Vagina (tissue), 2 donors: ENCODE measurements around the gene DDHD1. TPM values are rescaled to one million over a fixed set of nuclear protein-coding genes. Genes with fewer than 3 reads are reported as not detected.
"Not testable (repeated sequence)": the region's sequence is repeated elsewhere in the genome, so short reads cannot be mapped to it uniquely, and the experiment has no call there.

ENCODE experiments used
- DNase-seq, 2 donors: peaks; one replicate each; pipeline ENCODE4 v3.0.0-alpha.2; 2017; ENCODE audit errors: extremely low spot score in 2 of 2
- H3K27ac ChIP-seq: fragments of 200-600 bp; sonication (generic); one replicate; pipeline ENCODE4 v1.5.1; 2019
- H3K27me3 ChIP-seq: fragments of 200-600 bp; sonication (generic); one replicate; pipeline ENCODE4 v1.5.1; 2019
- H3K36me3 ChIP-seq, 2 donors: fragments of 200-600 bp; sonication (generic); one replicate each; pipeline ENCODE4 v1.5.1; 2017 to 2019
- H3K4me1 ChIP-seq: fragments of 200-600 bp; sonication (generic); one replicate; pipeline ENCODE4 v1.5.1; 2019
- H3K4me3 ChIP-seq, 2 donors: fragments of 200-600 bp; sonication (generic); 1 replicate in 1 of 2; 2 replicates in 1 of 2; pipeline ENCODE4 v1.5.1; 2016 to 2019
- H3K9me3 ChIP-seq: fragments of 200-600 bp; sonication (generic); one replicate; pipeline ENCODE4 v1.5.1; 2019
- POLR2A ChIP-seq, 2 donors: fragments of 450-650 bp; IDR thresholded peaks; one replicate each; pipeline ENCODE4 v1.6.1; 2017; ENCODE audit warnings: antibody characterized with exemption in 2 of 2, mild to moderate bottlenecking in 2 of 2, moderate library complexity in 2 of 2
- POLR2AphosphoS5 ChIP-seq, 2 donors: sonication (generic); formaldehyde crosslinking; IDR thresholded peaks; one replicate each; pipeline ENCODE4 v1.9.0; 2017; ENCODE audit warnings: antibody characterized with exemption in 2 of 2, mild to moderate bottlenecking in 2 of 2, low read depth in 1 of 2; ENCODE audit not compliant: insufficient read depth in 1 of 2
- intact Hi-C: fragments of 100-400 bp; cut with DNase I; formaldehyde crosslinking; loops from one replicate; pipeline ENCODE4 v1.15.1; 2023
- total RNA-seq: library from RNA; depleted of rRNA; stranded (reverse); fragments of >200 nt; gene quantifications from one replicate; pipeline ENCODE4 v1.2.3, GENCODE V29; 2016
- TF ChIP-seq, protein P1 (sequence below), 3 experiments: fragments of 450-650 bp in 2 of 3; fragments of 200-600 bp in 1 of 3; sonication (generic) in 1 of 3; IDR thresholded peaks; one replicate each; pipeline ENCODE4 v1.5.1; 2017 to 2019; ENCODE audit warnings: antibody characterized with exemption in 3 of 3, mild to moderate bottlenecking in 2 of 3, moderate library complexity in 2 of 3

DDHD1 gene
- total RNA-seq, 1 donor from 2014 or later = 17.4 TPM

DNA sequence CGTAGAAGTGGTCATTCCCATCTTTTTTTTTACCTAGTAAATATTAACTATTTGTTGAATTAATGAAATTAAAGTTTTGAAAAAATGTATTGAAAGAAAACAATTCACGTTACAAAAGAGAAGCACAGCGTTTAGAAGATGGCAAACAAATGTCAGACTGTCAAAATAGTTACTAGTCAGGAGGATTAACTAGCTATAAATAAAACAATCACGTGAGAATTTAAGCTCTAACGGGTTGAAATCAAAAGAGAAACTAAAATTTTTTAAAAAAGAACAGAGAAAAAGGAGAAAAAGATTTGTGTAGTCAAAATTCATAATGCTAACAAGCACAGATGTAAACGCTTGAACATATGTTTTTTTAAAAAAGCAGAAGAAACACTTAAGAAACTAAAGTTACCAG, 26.4 kb downstream of the DDHD1 start:
- no peak overlapping the region for H3K4me3 ChIP-seq
- peak overlapping the region; percentile 8 for H3K27ac ChIP-seq
- H3K27me3 ChIP-seq = no peaks in the 10 kb centered on the region
- no peaks in the 10 kb centered on the region for H3K36me3 ChIP-seq
- intact Hi-C loops = no loop called here
- H3K4me1 ChIP-seq = peaks cover 22% of the 10 kb centered on the region
- TF ChIP-seq, protein P1, sequence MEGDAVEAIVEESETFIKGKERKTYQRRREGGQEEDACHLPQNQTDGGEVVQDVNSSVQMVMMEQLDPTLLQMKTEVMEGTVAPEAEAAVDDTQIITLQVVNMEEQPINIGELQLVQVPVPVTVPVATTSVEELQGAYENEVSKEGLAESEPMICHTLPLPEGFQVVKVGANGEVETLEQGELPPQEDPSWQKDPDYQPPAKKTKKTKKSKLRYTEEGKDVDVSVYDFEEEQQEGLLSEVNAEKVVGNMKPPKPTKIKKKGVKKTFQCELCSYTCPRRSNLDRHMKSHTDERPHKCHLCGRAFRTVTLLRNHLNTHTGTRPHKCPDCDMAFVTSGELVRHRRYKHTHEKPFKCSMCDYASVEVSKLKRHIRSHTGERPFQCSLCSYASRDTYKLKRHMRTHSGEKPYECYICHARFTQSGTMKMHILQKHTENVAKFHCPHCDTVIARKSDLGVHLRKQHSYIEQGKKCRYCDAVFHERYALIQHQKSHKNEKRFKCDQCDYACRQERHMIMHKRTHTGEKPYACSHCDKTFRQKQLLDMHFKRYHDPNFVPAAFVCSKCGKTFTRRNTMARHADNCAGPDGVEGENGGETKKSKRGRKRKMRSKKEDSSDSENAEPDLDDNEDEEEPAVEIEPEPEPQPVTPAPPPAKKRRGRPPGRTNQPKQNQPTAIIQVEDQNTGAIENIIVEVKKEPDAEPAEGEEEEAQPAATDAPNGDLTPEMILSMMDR (IDR thresholded peaks at IDR 0.05) = no peak
- TF ChIP-seq POLR2A (IDR thresholded peaks at IDR 0.05) (no peak), POLR2AphosphoS5 (IDR thresholded peaks at IDR 0.05; ENCODE audit: insufficient read depth in 1 of 2, low read depth in 1 of 2) (no peak)
- no peak for DNase-seq
- no peaks in the 10 kb centered on the region for H3K9me3 ChIP-seq

DNA sequence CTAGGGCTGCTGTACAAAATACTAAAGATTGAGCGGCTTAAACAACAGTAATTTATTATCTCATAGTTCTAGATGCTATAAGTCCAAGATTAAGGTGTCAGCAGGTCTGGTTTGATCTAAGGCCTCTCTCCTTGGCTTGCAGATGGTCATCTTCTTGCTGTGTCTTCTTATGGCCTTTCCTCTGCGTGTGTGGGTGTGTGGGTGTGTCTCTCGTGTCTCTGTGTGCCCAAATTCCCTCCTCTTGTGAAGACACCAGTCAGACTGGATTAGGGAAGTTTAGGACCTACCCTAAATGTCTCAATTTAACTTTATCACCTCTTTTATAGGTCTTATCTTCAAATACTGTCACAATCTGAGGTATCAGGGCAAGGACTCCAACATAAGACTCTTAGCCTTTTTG, 28.3 kb downstream of the DDHD1 start:
- Histone ChIP-seq H3K4me1 (peaks cover 22% of the 10 kb centered on the region), H3K36me3 (no peaks in the 10 kb centered on the region), H3K9me3 (no peaks in the 10 kb centered on the region), H3K4me3 (no peak overlapping the region), H3K27ac (no peak overlapping the region), H3K27me3 (no peaks in the 10 kb centered on the region)
- no peak for DNase-seq
- intact Hi-C loops = no loop called here
- TF ChIP-seq POLR2AphosphoS5 (IDR thresholded peaks at IDR 0.05; ENCODE audit: insufficient read depth in 1 of 2, low read depth in 1 of 2) (no peak), POLR2A (IDR thresholded peaks at IDR 0.05) (no peak)
- TF ChIP-seq, protein P1 (IDR thresholded peaks at IDR 0.05) = no peak

DNA sequence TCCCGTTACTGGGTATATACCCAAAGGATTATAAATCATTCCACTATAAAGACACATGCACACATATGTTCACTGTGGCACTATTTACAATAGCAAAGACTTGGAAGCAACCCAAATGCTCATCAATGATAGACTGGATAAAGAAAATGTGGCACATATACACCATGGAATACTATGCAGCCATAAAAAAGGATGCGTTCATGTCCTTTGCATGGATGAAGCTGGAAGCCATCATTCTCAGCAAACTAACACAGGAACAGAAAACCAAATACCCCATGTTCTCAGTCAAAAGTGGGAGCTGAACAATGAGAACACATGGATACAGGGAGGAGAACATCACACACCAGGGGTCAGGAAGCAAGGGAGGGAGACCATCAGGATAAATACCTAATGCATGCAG, 31.7 kb downstream of the DDHD1 start:
- H3K4me1 ChIP-seq = peaks cover 14% of the 10 kb centered on the region
- H3K9me3 ChIP-seq, H3K27ac ChIP-seq, DNase-seq, intact Hi-C loops, H3K36me3 ChIP-seq, H3K27me3 ChIP-seq, H3K4me3 ChIP-seq: not testable (repeated sequence)

DNA sequence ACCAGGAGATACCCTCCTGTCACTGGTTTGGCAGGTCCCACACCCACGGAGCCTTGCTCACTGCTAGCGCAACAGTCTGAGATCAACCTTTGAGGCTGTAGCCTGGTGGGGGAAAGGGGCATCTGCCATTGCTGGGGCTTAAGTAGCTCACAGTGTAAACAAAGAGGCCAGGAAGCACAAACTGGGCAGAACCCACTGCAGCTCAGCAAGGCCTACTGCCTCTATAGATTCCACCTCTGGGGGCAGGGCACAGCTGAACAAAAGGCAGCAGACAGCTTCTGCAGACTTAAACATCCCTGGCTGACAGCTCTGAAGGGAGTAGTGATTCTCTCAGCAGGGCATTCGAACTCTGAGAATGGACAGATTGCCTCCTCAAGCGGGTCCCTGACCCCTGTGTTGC, 35.6 kb downstream of the DDHD1 start:
- intact Hi-C loops, H3K36me3 ChIP-seq, H3K9me3 ChIP-seq, DNase-seq, H3K27me3 ChIP-seq, H3K27ac ChIP-seq, H3K4me3 ChIP-seq, H3K4me1 ChIP-seq: not testable (repeated sequence)

DNA sequence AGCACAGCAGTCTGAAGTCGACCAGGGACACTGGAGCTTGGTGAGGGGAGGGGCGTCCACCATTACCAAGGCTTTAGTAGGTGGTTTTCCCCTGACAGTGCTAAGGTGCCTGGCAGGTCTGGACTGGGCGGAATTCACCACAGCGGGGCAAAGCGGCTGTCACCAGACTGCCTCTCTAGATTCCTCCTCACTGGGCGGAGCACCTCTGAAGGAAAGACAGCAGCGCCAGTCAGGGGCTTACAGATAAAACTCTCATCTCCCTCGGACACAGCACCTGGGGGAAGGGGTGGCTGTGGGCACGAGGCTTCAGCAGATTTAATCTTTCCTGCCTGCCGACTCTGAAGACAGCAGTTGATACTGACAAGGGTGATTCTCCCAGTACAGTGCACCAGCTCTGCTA, 39.1 kb downstream of the DDHD1 start:
- TF ChIP-seq, protein P1 (IDR thresholded peaks at IDR 0.05) = no peak
- TF ChIP-seq POLR2AphosphoS5 (IDR thresholded peaks at IDR 0.05; ENCODE audit: insufficient read depth in 1 of 2, low read depth in 1 of 2) = no peak
- TF ChIP-seq POLR2A (IDR thresholded peaks at IDR 0.05) = no peak
- intact Hi-C loops = no loop called here
- no peak for DNase-seq
- Histone ChIP-seq H3K4me3 (no peak overlapping the region), H3K36me3 (no peaks in the 10 kb centered on the region), H3K9me3 (no peaks in the 10 kb centered on the region), H3K4me1 (no peaks in the 10 kb centered on the region), H3K27ac (no peak overlapping the region), H3K27me3 (no peaks in the 10 kb centered on the region)

DNA sequence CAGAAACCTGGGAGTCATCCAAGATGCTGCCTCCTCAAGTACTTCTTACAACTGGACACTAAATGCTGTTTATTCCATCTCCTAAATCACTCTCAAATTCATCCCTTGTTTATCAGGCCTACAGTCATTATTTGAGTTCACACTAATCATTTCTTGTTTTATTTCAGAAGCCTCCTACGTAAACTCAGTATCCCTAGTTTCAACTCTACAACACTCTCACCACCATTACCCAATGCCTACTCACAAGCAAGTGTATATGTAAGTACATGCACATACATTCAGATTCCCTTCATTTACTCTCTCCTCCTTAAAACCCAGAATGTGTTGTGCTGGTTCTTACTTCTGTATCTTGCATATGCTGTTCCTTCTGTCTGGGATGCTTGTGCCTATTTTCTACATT, 43.0 kb downstream of the DDHD1 start:
- H3K36me3 ChIP-seq = no peaks in the 10 kb centered on the region
- H3K27me3 ChIP-seq = no peaks in the 10 kb centered on the region
- no peaks in the 10 kb centered on the region for H3K4me1 ChIP-seq
- H3K27ac ChIP-seq = no peak overlapping the region
- intact Hi-C loops = no loop called here
- no peaks in the 10 kb centered on the region for H3K9me3 ChIP-seq
- TF ChIP-seq, protein P1 (IDR thresholded peaks at IDR 0.05) = no peak
- TF ChIP-seq POLR2A (IDR thresholded peaks at IDR 0.05) (no peak), POLR2AphosphoS5 (IDR thresholded peaks at IDR 0.05; ENCODE audit: insufficient read depth in 1 of 2, low read depth in 1 of 2) (no peak)
- H3K4me3 ChIP-seq = no peak overlapping the region
- DNase-seq = no peak
